Ishikawa (cell line): Measurements from ENCODE around the gene AKR1B1.

Source experiments
- CEBPB ChIP-seq: IDR thresholded peaks from 2 replicates; pipeline ENCODE4 v1.6.1; 2012
- CREB1 ChIP-seq: IDR thresholded peaks from 2 replicates; pipeline ENCODE4 v1.6.1; 2012; ENCODE audit warnings: low read depth
- EGR1 ChIP-seq: IDR thresholded peaks from 2 replicates; pipeline ENCODE4 v1.6.1; 2012
- EP300 ChIP-seq: IDR thresholded peaks from 2 replicates; pipeline ENCODE4 v1.6.1; 2012; ENCODE audit warnings: borderline replicate concordance
- FOXM1 ChIP-seq: IDR thresholded peaks from 2 replicates; pipeline ENCODE4 v1.6.1; 2012; ENCODE audit warnings: low read depth, borderline replicate concordance
- MAX ChIP-seq: IDR thresholded peaks from 2 replicates; pipeline ENCODE4 v1.6.1; 2012
- NFIC ChIP-seq: IDR thresholded peaks from 2 replicates; pipeline ENCODE4 v1.6.1; 2012
- RAD21 ChIP-seq: IDR thresholded peaks from 2 replicates; pipeline ENCODE4 v1.6.1; 2012; ENCODE audit warnings: low read depth
- REST ChIP-seq: IDR thresholded peaks from 2 replicates; pipeline ENCODE4 v1.6.1; 2012; ENCODE audit warnings: low read depth, mild to moderate bottlenecking
- TAF1 ChIP-seq: IDR thresholded peaks from 2 replicates; pipeline ENCODE4 v1.6.1; 2012; ENCODE audit warnings: low read depth, mild to moderate bottlenecking
- TCF12 ChIP-seq: IDR thresholded peaks from 2 replicates; pipeline ENCODE4 v1.6.1; 2012; ENCODE audit warnings: low read depth
- TEAD4 ChIP-seq: IDR thresholded peaks from 2 replicates; pipeline ENCODE4 v1.6.1; 2012
- USF1 ChIP-seq: IDR thresholded peaks from 2 replicates; pipeline ENCODE4 v1.6.1; 2012
- YY1 ChIP-seq: IDR thresholded peaks from 2 replicates; pipeline ENCODE4 v1.6.1; 2012; ENCODE audit warnings: low read depth
- ZBTB7A ChIP-seq: IDR thresholded peaks from 2 replicates; pipeline ENCODE4 v1.6.1; 2012; ENCODE audit warnings: low read depth

AKR1B1 gene

GRCh38 chr7:134474828-134475227, 15.9 kb upstream of the AKR1B1 start:
- TF ChIP-seq RAD21 (no peak), USF1 (no peak), TAF1 (no peak), FOXM1 (no peak), REST (no peak), CEBPB (no peak), NFIC (no peak), CREB1 (no peak), TEAD4 (no peak), EGR1 (no peak), ZBTB7A (no peak), MAX (no peak), TCF12 (no peak), EP300 (no peak), YY1 (no peak)

- TF ChIP-seq REST (no peak), ZBTB7A (no peak), TEAD4 (no peak), EGR1 (no peak)
Observed at GRCh38 chr7:134473861-134474291, 15.0 kb upstream of the AKR1B1 start.

GRCh38 chr7:134472572-134473244, 13.8 kb upstream of the AKR1B1 start:
- no peak for TF ChIP-seq CREB1
- TF ChIP-seq ZBTB7A = no peak
- TF ChIP-seq TEAD4 = no peak
- no peak for TF ChIP-seq REST
- TF ChIP-seq TAF1 = no peak
- no peak for TF ChIP-seq MAX
- TF ChIP-seq CEBPB = no peak
- TF ChIP-seq RAD21 = no peak
- no peak for TF ChIP-seq USF1
- TF ChIP-seq NFIC = no peak
- no peak for TF ChIP-seq TCF12
- TF ChIP-seq YY1 = no peak
- TF ChIP-seq EGR1 = no peak
- no peak for TF ChIP-seq FOXM1
- no peak for TF ChIP-seq EP300

GRCh38 chr7:134470864-134471263, 12.0 kb upstream of the AKR1B1 start:
- TF ChIP-seq RAD21 (no peak), TEAD4 (no peak), TCF12 (no peak), TAF1 (no peak), EGR1 (no peak), USF1 (no peak), CREB1 (no peak), CEBPB (no peak), MAX (no peak), FOXM1 (no peak), EP300 (no peak), YY1 (no peak), ZBTB7A (no peak), NFIC (no peak), REST (no peak)
